SU-DHL-6 (cell line): Measurements from ENCODE around the gene GKN1.

Experiments
- CTCF ChIP-seq: fragments of 200-600 bp; sonication (generic); IDR thresholded peaks from one replicate; pipeline ENCODE4 v1.5.1; 2017; ENCODE audit warnings: antibody characterized with exemption, mild to moderate bottlenecking, low read length, moderate library complexity; ENCODE audit not compliant: insufficient read depth, poor library complexity, severe bottlenecking
- EZH2phosphoT487 ChIP-seq: fragments of 200-600 bp; sonication (generic), shearing (Covaris generic); conservative IDR thresholded peaks from 2 replicates; pipeline ENCODE4 v1.6.1; 2018; ENCODE audit warnings: mild to moderate bottlenecking, antibody characterized with exemption, low read length, moderate library complexity, mixed read lengths

GRCh38 chr2:68995916-68996315 lies 21.5 kb downstream of the GKN1 start:
- TF ChIP-seq CTCF = no peak
- no peak for TF ChIP-seq EZH2phosphoT487
